K562 (cell line): ENCODE measurements around the gene FGF2.

Experiments used
- CBX1 ChIP-seq: sonication (generic); IDR thresholded peaks from 2 replicates; pipeline ENCODE4 v1.6.1; 2016; ENCODE audit warnings: antibody characterized with exemption, low read depth, mild to moderate bottlenecking
- CTCF ChIP-seq, 3 experiments: IDR thresholded peaks in 2 of 3; conservative IDR thresholded peaks in 1 of 3; 2 replicates each; pipeline ENCODE4 v1.5.1; 2011 to 2012; ENCODE audit warnings: low read length in 3 of 3, mild to moderate bottlenecking in 3 of 3, control low read depth in 2 of 3, improper control_type of control experiment in 1 of 3, inconsistent platforms in 1 of 3, low read depth in 1 of 3, mixed read lengths in 1 of 3, moderate library complexity in 1 of 3; ENCODE audit not compliant: insufficient read depth in 2 of 3
- EZH2 ChIP-seq: IDR thresholded peaks from 2 replicates; pipeline ENCODE4 v1.6.1; 2012; ENCODE audit warnings: low read depth, mild to moderate bottlenecking, inconsistent platforms, low read length, borderline replicate concordance
- HDAC6 ChIP-seq: IDR thresholded peaks from 2 replicates; pipeline ENCODE4 v1.6.1; 2012; ENCODE audit warnings: low read depth, mild to moderate bottlenecking, control low read depth, inconsistent platforms, low read length, moderate library complexity
- MAX ChIP-seq: sonication (generic); formaldehyde crosslinking; IDR thresholded peaks from 2 replicates; pipeline ENCODE4 v1.9.0; 2022; ENCODE audit warnings: mild to moderate bottlenecking, missing genetic modification reagents
- NFIC ChIP-seq: fragments of 450-650 bp; IDR thresholded peaks from 2 replicates; pipeline ENCODE4 v1.6.1; 2017; ENCODE audit warnings: mild to moderate bottlenecking, inconsistent platforms
- NFIX ChIP-seq: fragments of 250-450 bp; sonication (Bioruptor Pico); IDR thresholded peaks from 2 replicates; pipeline ENCODE4 v1.4.0; 2020; ENCODE audit warnings: low read depth, mild to moderate bottlenecking, moderate library complexity
- RAD21 ChIP-seq, 2 experiments: fragments of 250-450 bp in 1 of 2; fragments of 450-650 bp in 1 of 2; sonication (Bioruptor Pico) in 1 of 2; formaldehyde crosslinking in 1 of 2; IDR thresholded peaks in 1 of 2; conservative IDR thresholded peaks in 1 of 2; 2 replicates each; pipeline versions ENCODE4 v1.4.0 to v1.8.0; 2020 to 2022; ENCODE audit warnings: mild to moderate bottlenecking in 2 of 2, moderate library complexity in 1 of 2
- SMARCC2 ChIP-seq: fragments of 450-650 bp; IDR thresholded peaks from 2 replicates; pipeline ENCODE4 v1.6.1; 2017; ENCODE audit warnings: antibody characterized with exemption, moderate library complexity, mild to moderate bottlenecking, low read depth
- SMC3 ChIP-seq: conservative IDR thresholded peaks from 2 replicates; pipeline ENCODE4 v1.6.1; 2011; ENCODE audit warnings: low read depth, low read length, improper control_type of control experiment; ENCODE audit not compliant: insufficient read depth
- TFAP4 ChIP-seq: sonication (generic); formaldehyde crosslinking; IDR thresholded peaks from 2 replicates; pipeline ENCODE4 v1.8.0; 2022; ENCODE audit warnings: missing genetic modification reagents, mild to moderate bottlenecking, moderate library complexity, borderline replicate concordance
- TF ChIP-seq, protein P1 (sequence below): sonication (generic); formaldehyde crosslinking; IDR thresholded peaks from 2 replicates; pipeline ENCODE4 v1.8.1; 2023; ENCODE audit warnings: mild to moderate bottlenecking, missing genetic modification reagents

DNA sequence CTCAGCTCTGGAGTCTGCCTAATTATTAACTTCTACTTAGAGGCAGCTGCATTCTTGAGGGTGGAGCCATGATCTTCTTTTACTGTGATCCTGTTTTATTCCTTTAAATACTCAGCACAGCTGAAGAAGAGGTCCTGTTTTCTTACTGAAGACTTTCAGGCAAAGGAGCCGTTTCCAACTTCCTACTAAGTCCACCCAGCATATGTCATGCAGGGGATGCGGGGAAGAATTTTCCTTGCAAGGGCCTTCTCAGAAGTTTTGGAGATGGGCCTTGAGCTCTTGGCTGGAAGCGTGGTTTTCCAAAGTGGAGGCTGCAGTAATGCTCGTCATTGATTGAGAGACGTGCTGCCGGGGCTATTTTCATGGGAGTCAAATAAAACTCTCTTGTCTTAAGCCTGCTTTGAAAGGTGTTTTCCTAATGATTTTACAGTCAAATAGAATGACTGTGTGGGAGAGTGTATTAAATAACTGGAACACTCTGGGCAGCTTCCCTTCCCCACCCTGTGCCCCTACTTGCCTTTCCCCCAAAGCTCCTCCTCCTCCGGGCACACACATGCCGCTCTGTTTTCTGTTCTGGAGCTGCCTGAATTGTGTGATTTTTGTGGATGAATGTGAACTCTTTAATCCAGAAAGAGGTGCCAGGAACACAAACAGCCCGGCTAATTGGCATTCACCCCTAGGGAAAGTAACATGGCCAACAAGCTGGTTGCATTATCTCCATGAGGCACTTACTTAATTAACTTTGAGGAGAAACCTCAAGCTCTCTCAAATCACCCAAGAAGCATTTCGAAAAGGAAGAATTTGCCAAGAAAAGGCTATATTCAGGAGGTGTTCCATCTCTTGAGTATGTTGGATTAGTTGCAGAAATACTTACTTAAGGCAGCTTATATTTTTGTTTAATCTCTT is 28.1 kb downstream of the FGF2 start:
- TF ChIP-seq CBX1 (no peak), SMC3 (no peak), SMARCC2 (no peak), CTCF (IDR thresholded peaks at IDR 0.05 in 2 of 3, conservative IDR thresholded peaks at IDR 0.05 in 1 of 3; ENCODE audit: insufficient read depth in 2 of 3, low read depth in 1 of 3, low read length in 3 of 3) (no peak), HDAC6 (no peak), NFIX (no peak), MAX (CRISPR knock-in tag) (no peak), TFAP4 (CRISPR knock-in tag) (no peak), EZH2 (no peak), RAD21 (CRISPR knock-in tag; conservative IDR thresholded peaks at IDR 0.05 in 1 of 2, IDR thresholded peaks at IDR 0.05 in 1 of 2) (no peak), NFIC (no peak)
- TF ChIP-seq, protein P1, sequence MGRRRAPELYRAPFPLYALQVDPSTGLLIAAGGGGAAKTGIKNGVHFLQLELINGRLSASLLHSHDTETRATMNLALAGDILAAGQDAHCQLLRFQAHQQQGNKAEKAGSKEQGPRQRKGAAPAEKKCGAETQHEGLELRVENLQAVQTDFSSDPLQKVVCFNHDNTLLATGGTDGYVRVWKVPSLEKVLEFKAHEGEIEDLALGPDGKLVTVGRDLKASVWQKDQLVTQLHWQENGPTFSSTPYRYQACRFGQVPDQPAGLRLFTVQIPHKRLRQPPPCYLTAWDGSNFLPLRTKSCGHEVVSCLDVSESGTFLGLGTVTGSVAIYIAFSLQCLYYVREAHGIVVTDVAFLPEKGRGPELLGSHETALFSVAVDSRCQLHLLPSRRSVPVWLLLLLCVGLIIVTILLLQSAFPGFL (CRISPR knock-in tag): no peak
